HG03442 (cell line): Measurements from ENCODE around the gene B3GNT8.
"Not testable (repeated sequence)": the region's sequence is repeated elsewhere in the genome, so short reads cannot be mapped to it uniquely, and the experiment has no call there.

Source experiments
- ATAC-seq: cut with Tn5 transposase; IDR thresholded peaks from one replicate; pipeline ENCODE4 v1.9.1; 2021; ENCODE audit warnings: mild to moderate bottlenecking, moderate library complexity; ENCODE audit not compliant: unreplicated experiment

B3GNT8 gene

DNA sequence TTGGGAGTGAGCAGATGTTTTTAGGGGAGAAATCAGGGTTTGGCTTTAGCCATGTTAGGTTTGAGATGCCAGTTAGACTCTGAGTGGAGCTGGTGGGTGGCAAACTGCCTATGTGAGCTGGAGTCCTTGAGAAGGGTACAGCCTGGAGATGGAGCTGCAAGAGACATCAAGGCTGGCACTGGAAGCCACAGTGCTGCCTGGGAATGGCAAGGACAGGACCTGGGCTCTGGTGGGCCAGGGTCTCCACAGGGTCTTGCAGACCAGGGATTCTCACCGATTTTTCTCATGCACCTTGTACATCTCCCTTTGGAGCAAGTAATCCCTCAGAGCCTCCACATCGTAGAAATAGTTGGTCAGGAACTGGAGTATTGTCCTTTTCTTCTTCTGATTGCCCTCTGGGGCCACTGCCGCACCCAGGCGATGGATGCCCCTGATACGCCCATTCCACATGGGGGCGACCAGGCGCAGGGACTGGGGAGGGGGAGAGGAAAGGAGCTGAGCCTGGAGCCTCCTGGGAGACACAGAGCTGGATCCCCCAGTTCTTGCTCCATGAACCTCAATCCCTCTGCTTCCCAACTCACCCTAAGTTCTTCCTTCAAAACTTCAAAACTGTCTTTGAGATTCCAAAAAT, 10.9 kb upstream of the B3GNT8 start:
- no peak for ATAC-seq

- ATAC-seq, result no peak
Measured at GRCh38 chr19:41436674-41436951, 9.4 kb upstream of the B3GNT8 start.

DNA sequence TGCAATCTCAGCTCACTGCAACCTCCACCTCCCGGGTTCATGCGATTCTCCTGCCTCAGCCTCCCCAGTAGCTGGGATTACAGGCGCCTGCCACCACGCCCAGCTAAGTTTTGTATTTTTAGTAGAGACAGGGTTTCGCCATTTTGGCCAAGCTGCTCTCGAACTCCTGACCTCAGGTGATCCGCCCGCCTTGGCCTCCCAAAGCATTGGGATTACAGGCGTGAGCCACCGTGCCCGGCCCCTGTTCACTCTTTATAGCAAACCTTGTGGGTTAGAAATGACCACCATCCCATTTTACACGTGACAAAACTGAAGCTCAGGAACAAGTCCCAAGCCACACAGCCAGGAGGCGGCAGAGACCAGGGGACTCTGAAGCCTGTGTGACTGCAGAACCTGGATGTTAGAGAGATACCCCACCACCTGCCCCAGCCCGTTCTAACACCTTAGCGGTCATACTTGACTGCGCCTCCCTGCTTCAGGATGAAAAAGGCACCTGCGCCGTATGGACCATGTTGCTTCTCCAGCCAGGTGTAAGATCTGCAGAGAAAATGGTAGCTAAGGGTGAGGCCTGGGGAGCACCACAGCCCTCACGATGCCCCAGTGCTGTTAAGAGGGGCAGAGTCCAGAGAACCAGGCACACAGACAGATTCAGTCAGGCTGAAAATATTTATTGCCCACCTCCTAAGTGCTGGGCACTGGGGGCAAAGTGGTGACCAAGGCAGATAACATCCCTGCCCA, 8.9 kb upstream of the B3GNT8 start:
- no peak for ATAC-seq

DNA sequence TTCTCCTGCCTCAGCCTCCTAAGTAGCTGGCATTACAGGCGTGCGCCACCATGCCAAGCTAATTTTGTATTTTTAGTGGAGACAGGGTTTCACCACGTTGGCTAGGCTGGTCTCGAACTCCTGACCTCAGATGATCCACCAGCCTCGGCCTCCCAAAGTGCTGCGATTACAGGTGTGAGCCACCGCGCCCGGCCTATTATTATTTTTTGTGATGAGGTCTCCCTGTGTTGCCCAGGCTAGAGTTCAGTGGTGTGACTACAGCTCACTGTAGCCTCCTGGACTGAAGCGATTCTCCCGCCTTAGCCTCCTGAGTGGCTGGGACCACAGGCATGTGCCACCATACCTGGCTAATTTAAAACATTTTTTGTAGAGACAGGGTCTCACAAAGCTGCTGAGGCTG, 8.2 kb upstream of the B3GNT8 start:
- ATAC-seq, result not testable (repeated sequence)

DNA sequence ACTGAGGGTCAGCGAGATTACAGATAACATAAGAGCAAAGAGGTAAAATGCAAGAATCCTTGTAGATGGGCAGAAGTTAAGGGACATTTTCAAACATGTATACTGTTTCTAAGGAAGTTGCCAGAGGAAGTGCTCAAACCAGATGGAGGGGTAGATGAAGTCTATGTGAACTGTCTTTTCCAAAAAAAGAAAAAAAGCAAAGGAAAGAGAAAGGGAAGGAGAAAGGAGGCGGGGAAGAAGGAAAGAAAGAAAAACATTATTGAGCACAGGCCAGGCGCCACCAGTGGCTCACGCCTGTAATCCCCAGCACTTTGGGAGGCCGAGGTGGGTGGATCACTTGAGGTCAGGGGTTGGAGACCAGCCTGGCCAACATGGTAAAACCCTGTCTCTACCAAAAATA, 7.3 kb upstream of the B3GNT8 start:
- ATAC-seq, result no peak

DNA sequence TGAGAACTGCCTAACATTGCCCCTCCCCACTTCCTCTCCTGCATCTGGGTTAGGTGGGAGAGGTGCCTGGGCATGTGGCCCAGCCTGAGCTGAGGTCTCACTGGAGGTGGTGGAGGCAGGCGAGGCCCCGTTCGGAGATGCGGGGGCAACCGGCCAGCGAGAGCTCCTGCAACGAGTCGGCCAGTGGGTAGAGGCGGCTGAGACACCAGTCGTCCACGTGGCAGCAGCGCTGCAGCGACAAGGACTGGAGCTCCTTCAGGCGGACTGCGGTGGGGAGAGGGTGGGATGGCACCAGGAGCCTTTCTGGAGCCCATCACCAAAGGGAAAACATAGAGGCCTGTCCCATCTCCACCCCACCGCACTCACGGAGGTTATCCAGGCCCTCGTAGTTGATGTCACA, 6.0 kb upstream of the B3GNT8 start:
- ATAC-seq, result no peak

DNA sequence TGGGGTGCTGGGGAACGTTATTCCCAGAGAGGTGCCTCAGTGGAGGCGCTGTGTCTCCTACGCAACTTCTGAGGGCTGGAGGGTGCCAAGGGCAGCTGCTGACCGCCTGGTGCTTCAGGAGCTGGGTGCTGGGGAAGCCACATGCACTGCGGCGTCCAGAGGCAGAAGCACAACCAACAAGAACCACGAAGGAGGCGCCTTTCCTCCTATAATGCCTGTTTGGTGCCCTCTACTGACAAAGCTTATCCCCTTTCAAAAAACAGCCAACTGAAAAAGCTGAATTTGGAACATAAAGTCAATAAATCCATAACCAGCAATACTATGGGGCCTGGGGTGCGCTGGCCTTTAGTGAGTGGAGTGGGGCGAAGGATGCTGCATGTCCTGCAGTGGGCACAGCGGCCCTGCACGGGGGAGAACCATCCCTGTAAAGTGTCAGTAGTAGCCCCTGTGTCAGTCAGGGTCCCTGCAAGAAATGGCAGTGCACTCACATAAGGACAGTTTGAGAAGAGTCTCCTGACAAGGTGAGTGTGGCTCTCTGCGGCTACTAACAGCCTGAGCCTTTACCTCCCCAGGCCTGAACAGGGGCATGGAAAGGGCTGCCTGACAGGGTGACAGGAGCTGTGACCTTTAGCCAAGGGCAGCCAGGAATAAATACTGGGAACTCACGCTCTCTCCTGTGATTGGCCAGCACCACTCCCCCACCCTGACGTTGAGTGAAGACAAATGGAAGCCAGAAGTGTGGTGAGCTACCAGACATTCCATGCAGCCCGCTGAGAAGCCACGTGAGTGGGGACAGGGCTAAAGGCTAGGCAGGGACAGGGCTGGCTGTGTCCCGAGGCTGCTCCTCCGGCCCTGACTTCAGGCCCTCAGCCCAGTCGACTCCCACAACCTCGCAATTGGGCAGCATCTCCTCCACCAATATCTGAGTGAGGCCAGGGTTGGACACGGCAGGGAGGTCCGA, 4.5 kb upstream of the B3GNT8 start:
- no peak for ATAC-seq

- no peak for ATAC-seq
Measured at GRCh38 chr19:41430922-41431321, 3.7 kb upstream of the B3GNT8 start.

DNA sequence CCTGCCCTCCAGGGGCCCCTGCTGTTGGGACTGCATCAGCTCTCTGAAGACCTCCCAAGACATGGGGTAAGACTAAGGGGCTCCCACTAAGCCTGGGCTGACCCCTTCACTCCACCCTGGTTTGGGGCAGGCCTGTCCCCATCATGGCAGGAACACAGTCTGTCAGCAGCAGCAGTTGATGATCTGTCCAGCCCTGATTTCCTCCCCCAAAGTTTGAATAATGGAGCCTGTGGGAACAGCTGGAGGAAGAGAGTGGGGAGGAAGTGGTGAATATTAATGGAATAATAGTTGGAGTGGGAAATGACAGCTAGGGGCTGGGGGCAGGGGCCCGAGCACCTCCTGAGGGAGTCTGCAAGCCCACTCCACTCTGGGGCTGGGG, 1.3 kb upstream of the B3GNT8 start:
- no peak for ATAC-seq

DNA sequence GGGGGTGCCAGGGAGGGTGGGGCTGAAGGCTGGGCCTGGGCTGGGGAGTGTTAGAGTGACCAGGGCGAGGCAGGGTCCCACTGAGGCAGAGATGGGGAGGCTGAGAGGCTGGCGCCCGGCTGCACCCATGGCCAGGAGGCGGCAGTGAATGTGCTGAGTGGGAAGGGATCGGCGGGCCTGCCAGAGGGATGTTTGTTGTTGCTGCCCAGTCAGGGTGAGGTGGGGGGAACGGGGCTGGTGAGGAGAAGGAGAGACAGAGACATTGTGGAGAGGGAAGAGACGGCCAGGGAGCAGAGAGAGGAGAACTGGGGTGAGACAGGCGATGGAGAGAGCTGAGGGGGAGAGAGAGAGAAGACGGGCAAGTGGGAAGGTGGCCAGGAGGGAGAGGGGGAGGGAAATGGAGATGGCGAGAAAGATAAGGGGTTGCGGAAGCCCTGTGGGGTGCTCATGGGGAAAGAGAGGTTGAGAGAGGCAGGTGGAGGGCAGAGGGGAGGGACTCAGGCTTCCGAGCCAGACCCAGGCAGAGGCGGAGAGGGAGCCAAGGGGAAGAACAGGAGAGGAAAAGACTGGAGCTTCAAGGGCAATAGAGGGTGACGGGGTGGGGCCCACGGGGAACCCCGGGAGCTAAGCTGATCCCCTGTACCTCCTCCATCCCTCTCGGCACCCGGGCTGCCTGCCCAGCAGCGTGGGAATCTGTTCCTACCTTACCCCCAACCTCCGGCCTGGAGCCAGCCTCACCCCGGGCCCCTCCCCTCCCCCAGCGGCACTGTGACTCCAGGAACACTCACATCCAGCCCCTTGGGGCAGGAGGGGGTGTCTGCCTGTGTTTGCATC, 690 bp upstream of the B3GNT8 start:
- ATAC-seq, result no peak

- ATAC-seq, result no peak
Measured at GRCh38 chr19:41426116-41426841, 895 bp downstream of the B3GNT8 start.

DNA sequence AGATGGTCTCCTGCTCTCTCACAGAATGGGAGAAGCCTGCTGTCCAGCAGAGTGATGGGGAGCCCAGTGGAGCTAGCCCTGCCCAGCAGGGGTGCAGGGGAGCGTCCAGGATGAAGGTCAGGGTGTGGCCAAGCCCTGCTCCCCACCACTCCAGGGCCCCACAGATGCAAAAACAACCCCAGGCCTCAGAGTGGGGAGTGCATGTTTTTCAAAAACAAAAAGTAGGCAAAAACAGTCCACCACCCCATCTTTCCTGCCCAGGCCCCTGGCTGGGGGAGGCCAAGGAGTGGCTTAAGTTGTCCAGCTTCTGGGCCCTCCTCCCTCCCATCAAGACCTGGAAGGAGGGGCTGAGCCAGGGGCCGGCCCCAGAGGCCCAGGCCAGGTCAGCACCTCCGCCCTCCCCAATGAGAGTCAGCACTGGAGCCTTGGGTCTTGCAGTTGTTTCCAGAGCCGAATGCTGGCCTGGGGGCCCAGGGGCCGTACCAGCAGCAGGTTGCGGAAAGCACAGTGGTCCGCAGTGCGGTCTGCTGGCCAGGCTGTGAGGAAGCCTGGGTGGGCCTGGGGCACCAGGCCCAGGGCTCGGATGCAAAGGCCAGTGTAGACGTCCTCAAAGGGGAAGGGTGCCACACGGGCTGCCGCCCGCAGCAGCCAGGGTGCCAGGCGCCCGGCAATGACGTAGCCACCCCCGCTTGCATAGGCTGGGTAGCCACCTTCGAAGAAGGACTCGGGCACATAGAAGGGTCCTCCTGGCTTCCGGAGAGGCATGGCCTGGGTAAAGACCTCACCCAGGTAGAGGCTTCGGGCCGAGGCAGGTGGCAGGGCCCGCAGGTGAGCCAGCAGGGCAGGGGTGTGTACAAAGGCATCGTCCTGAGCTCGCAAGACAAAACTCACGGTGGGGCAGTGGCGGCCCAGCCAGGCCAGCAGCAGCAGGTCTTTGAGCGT, 1.7 kb downstream of the B3GNT8 start:
- no peak for ATAC-seq

GRCh38 chr19:41424335-41425173, 2.6 kb downstream of the B3GNT8 start:
- no peak for ATAC-seq

GRCh38 chr19:41422955-41423354, 4.2 kb downstream of the B3GNT8 start:
- no peak for ATAC-seq

DNA sequence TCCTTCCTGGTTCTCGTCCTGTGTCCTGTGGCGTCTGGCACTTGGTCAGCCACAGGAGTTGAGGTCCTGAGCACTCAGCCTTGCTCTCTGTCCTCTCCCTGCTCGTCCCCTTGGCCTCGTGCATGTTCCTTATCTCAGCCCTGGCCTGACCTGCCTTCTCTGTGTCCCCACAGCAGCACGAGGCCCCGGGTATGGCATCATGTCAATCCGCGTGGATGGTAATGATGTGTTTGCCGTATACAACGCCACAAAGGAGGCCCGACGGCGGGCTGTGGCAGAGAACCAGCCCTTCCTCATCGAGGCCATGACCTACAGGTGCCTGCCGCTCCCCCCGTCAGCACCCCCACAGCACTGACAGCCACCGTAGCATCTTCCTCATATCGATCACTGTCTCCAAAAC, 4.7 kb downstream of the B3GNT8 start:
- no peak for ATAC-seq

DNA sequence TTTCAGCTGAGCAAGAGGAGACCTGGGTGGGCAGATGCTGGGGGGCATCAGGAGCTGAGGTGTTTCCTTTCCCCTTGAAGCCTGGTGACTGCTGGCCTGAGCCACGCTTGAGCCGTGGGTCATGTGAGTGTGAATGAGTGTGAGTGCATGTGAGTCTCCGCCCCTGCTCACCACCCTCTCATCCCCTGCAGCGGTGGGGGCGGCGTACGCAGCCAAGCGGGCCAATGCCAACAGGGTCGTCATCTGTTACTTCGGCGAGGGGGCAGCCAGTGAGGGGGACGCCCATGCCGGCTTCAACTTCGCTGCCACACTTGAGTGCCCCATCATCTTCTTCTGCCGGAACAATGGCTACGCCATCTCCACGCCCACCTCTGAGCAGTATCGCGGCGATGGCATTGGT, 5.2 kb downstream of the B3GNT8 start:
- ATAC-seq, result no peak

DNA sequence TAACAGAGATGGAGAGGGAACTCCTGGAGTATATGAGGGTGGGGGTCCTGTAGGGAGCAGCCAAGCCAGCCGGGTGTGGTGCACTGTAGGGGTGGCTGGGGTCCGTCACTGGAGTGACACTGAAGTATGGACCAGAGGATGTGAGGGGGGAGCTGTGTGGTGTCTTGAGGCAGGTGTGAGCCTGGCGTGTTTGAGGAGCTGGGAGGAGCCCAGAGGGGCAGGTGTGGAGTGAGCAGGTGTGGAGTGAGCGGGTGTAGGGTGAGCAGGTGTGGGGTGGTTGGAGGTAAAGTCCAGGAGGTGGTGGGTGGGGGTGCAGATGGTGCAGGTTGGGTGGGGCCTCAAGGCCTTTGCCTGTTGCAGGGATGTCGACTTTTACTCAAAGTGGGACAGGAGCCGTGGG, 5.9 kb downstream of the B3GNT8 start:
- no peak for ATAC-seq

DNA sequence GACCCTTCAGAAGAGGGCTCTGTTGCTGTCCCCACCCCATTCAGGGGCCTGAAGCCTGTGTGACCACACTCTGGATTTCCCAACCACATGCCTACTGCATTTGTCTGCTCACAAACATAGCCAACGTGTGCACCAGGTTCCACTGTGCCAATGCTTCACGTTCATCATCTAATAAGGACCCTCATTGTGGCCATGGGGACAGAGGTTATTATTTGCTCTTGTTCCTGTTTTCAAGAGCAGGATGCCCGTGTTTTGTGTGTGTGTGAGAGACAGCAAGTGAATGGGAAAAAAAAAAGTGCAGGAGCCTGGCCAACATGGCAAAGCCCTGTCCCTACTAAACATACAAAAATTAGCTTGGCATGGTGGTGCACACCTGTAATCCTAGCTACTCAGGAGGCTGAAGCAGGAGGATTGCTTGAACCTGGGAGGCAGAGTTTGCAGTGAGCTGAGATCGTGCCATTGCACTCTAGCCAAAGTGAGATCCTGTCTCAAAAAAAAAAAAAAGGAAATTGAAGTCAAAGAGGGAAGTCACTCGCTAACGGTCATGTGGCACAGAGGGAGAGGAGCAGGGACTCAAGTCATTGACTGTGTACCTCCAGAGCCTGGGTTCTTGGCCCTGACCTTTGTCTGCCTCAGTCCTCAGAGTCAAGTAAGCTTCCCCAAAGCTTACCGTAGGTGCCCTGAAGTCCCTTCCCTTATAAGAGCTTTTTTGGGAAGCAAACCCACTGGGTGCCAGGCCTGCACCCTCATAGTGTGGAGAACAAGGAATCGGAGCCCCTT, 6.9 kb downstream of the B3GNT8 start:
- no peak for ATAC-seq
